ENCODE measurements around the gene SETD4. TPM values are rescaled to one million over a fixed set of nuclear protein-coding genes. Genes with fewer than 3 reads are reported as not detected.

The SETD4 gene
- total RNA-seq, 1 experiment from 2014 or later = 22.7 TPM

- intact Hi-C loops (cut with micrococcal nuclease) = loop anchor here (5.0 to 10.0 kb wide), 2 partner anchors 593 to 1335 kb away; no protein-coding TSS in a partner anchor
Observed at GRCh38 chr21:36027347-36027746, 33.0 kb downstream of the SETD4 start.

More at GRCh38 chr21:36027347-36027746, 33.0 kb downstream of the SETD4 start:
- Histone ChIP-seq H3K79me2 (ENCODE audit: insufficient read depth, low read length) (no peaks in the 10 kb centered on the region), H3K9ac (ENCODE audit: low read length) (no peak overlapping the region), H3K4me1 (ENCODE audit: control insufficient read depth in 1 of 2, insufficient read depth in 2 of 2, low read length in 2 of 2) (peaks cover 0 to 2% of the 10 kb centered on the region in 2 experiments; a peak in 1 of 4 replicates), H3K27me3 (ENCODE audit: insufficient read depth, low read length) (no peaks in the 10 kb centered on the region), H2AFZ (ENCODE audit: low read depth, low read length, poor library complexity, severe bottlenecking) (no peak overlapping the region), H4K20me1 (ENCODE audit: insufficient read depth) (no peaks in the 10 kb centered on the region), H3K4me3 (replicated peaks in 1 of 2; ENCODE audit: low read depth in 1 of 2, low read length in 2 of 2) (no peak overlapping the region), H3K27ac (ENCODE audit: low read depth, low read length) (no peak overlapping the region), H3K36me3 (ENCODE audit: control insufficient read depth in 1 of 2, insufficient read depth in 2 of 2, low read length in 2 of 2) (no peaks in the 10 kb centered on the region), H3K9me2 (ENCODE audit: insufficient read depth) (no peaks in the 10 kb centered on the region), H3K4me2 (ENCODE audit: low read length) (no peak overlapping the region), H3K9me3 (ENCODE audit: control insufficient read depth in 1 of 2, insufficient read depth in 1 of 2, low read depth in 1 of 2, low read length in 2 of 2) (no peaks in the 10 kb centered on the region)
- ATAC-seq (no peak), DNase-seq (ENCODE audit: low read depth, low spot score) (no peak)
- ChIA-PET POLR2A (no interaction called here), CTCF (interaction anchor here (1.5 to 1.6 kb wide), 2 partner anchors 139 to 1282 kb away, joined by 3 to 5 read pairs; no protein-coding TSS in a partner anchor), RAD21 (ENCODE audit: low non-redundant PET in 1 of 2, low total read pairs in 2 of 2, uncharacterized antibody in 2 of 2, unreplicated experiment in 2 of 2) (interaction anchor here (0.5 to 1.2 kb wide), 2 partner anchors 88 to 187 kb away, joined by 4 to 9 read pairs; no protein-coding TSS in a partner anchor)
- TF ChIP-seq ELF1 (IDR thresholded peaks at IDR 0.05; ENCODE audit: borderline replicate concordance, low read depth) = no peak
- TF ChIP-seq RAD21 (IDR thresholded peaks at IDR 0.05; ENCODE audit: low read depth) = no peak
- no peak for TF ChIP-seq ZNF274 (IDR thresholded peaks at IDR 0.05; ENCODE audit: low read depth, low read length)
- no peak for TF ChIP-seq SRF (IDR thresholded peaks at IDR 0.05; ENCODE audit: low read depth)
- TF ChIP-seq JUND (IDR thresholded peaks at IDR 0.05) = no peak
- TF ChIP-seq YY1 (IDR thresholded peaks at IDR 0.05; ENCODE audit: extremely low read depth, insufficient replicate concordance, low read depth, low read length) = no peak
- TF ChIP-seq, protein P1, sequence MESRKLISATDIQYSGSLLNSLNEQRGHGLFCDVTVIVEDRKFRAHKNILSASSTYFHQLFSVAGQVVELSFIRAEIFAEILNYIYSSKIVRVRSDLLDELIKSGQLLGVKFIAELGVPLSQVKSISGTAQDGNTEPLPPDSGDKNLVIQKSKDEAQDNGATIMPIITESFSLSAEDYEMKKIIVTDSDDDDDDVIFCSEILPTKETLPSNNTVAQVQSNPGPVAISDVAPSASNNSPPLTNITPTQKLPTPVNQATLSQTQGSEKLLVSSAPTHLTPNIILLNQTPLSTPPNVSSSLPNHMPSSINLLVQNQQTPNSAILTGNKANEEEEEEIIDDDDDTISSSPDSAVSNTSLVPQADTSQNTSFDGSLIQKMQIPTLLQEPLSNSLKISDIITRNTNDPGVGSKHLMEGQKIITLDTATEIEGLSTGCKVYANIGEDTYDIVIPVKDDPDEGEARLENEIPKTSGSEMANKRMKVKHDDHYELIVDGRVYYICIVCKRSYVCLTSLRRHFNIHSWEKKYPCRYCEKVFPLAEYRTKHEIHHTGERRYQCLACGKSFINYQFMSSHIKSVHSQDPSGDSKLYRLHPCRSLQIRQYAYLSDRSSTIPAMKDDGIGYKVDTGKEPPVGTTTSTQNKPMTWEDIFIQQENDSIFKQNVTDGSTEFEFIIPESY (IDR thresholded peaks at IDR 0.05; ENCODE audit: extremely low read depth, insufficient replicate concordance, low read length) = no peak
- no peak for TF ChIP-seq ZFX (IDR thresholded peaks at IDR 0.05)
- TF ChIP-seq EZH2 (IDR thresholded peaks at IDR 0.05) = no peak
- TF ChIP-seq CTCF (IDR thresholded peaks at IDR 0.05 in 2 of 3, conservative IDR thresholded peaks at IDR 0.05 in 1 of 3; ENCODE audit: borderline replicate concordance in 1 of 3, insufficient read depth in 1 of 3, low read depth in 2 of 3, low read length in 2 of 3) = no peak
- TF ChIP-seq TCF7L2 (IDR thresholded peaks at IDR 0.05; ENCODE audit: borderline replicate concordance, extremely low read depth, insufficient read depth, insufficient read length) = no peak
- no peak for TF ChIP-seq FOSL1 (IDR thresholded peaks at IDR 0.05; ENCODE audit: low read depth)
- no peak for TF ChIP-seq EGR1 (IDR thresholded peaks at IDR 0.05; ENCODE audit: low read depth)
- no peak for TF ChIP-seq POLR2A (IDR thresholded peaks at IDR 0.05; ENCODE audit: borderline replicate concordance, extremely low read depth, insufficient read depth, insufficient read length)
- BruUV-seq (replicated peaks) = no TSS peak
